Left ventricle myocardium inferior (tissue), 1 donor: Measurements from ENCODE around the gene C5orf34. TPM values are rescaled to one million over a fixed set of nuclear protein-coding genes. Genes with fewer than 3 reads are reported as not detected.
A peak's percentile ranks its signal among the peaks of the same experiment; 100 is the strongest.

Experiments used
- DNase-seq: peaks from one replicate; pipeline ENCODE4 v3.0.0-alpha.2; 2020
- H3K27ac ChIP-seq: fragments of 200-600 bp; replicated peaks from 2 replicates; pipeline ENCODE4 v1.8.0; 2021
- H3K27me3 ChIP-seq: fragments of 200-600 bp; 2 replicates; pipeline ENCODE4 v1.8.0; 2021; ENCODE audit warnings: low read depth
- H3K36me3 ChIP-seq: fragments of 200-600 bp; 2 replicates; pipeline ENCODE4 v1.8.0; 2021
- H3K4me1 ChIP-seq: fragments of 200-600 bp; 2 replicates; pipeline ENCODE4 v1.8.0; 2021
- H3K4me3 ChIP-seq: fragments of 200-600 bp; 2 replicates; pipeline ENCODE4 v1.8.0; 2021; ENCODE audit warnings: mild to moderate bottlenecking, moderate library complexity
- H3K9me3 ChIP-seq: fragments of 200-600 bp; replicated peaks from 2 replicates; pipeline ENCODE4 v1.8.0; 2021
- CTCF ChIP-seq: fragments of 200-600 bp; IDR thresholded peaks from 2 replicates; pipeline ENCODE4 v1.8.0; 2021; ENCODE audit warnings: antibody characterized with exemption, mild to moderate bottlenecking, borderline replicate concordance
- intact Hi-C: fragments of 100-400 bp; cut with micrococcal nuclease; formaldehyde crosslinking; loops from one replicate; pipeline ENCODE4 v1.11.0; 2022
- total RNA-seq: library from RNA; stranded (reverse); fragmentation: NEBNext Ultra II Directional; extraction: Animal tissue kit (Norgen Biotek cat#: 25700); gene quantifications from one replicate; pipeline ENCODE4 v1.2.1, GENCODE V29; 2021
- donor health status: DM: no; HTN: yes; CAD: no; lungs with severe emphysema.

The C5orf34 gene
- total RNA-seq, 1 donor from 2014 or later: 0.22 TPM

- DNase-seq: no peak
- Histone ChIP-seq H3K9me3 (no peaks in the 10 kb centered on the region), H3K36me3 (peaks cover 11% of the 10 kb centered on the region), H3K4me3 (no peak overlapping the region), H3K4me1 (no peaks in the 10 kb centered on the region), H3K27ac (no peak overlapping the region), H3K27me3 (no peaks in the 10 kb centered on the region)
- intact Hi-C loops: no loop called here
- TF ChIP-seq CTCF: no peak
Measured at GRCh38 chr5:43491326-43491725, 23.6 kb downstream of the C5orf34 start.

GRCh38 chr5:43486353-43486752 lies 28.6 kb downstream of the C5orf34 start:
- Histone ChIP-seq H3K27ac (no peak overlapping the region), H3K36me3 (peaks cover 9% of the 10 kb centered on the region), H3K9me3 (no peaks in the 10 kb centered on the region), H3K4me3 (no peak overlapping the region), H3K27me3 (no peaks in the 10 kb centered on the region), H3K4me1 (peaks cover 29% of the 10 kb centered on the region)
- intact Hi-C loops: no loop called here
- TF ChIP-seq CTCF: no peak
- DNase-seq: no peak

- TF ChIP-seq CTCF: no peak
- peaks cover 9% of the 10 kb centered on the region for H3K36me3 ChIP-seq
- no peaks in the 10 kb centered on the region for H3K27me3 ChIP-seq
- H3K27ac ChIP-seq: peak overlapping the region; percentile 98
- H3K4me3 ChIP-seq: no peak overlapping the region
- DNase-seq: no peak
- intact Hi-C loops: no loop called here
- no peaks in the 10 kb centered on the region for H3K9me3 ChIP-seq
- peaks cover 29% of the 10 kb centered on the region for H3K4me1 ChIP-seq
Measured at GRCh38 chr5:43485406-43485805, 29.5 kb downstream of the C5orf34 start.

GRCh38 chr5:43484106-43484849 lies 30.7 kb downstream of the C5orf34 start:
- peaks cover 5% of the 10 kb centered on the region for H3K36me3 ChIP-seq
- intact Hi-C loops: no loop called here
- no peaks in the 10 kb centered on the region for H3K9me3 ChIP-seq
- peaks cover 39% of the 10 kb centered on the region for H3K4me1 ChIP-seq
- peak overlapping the region; percentile 92 for H3K4me3 ChIP-seq
- no peaks in the 10 kb centered on the region for H3K27me3 ChIP-seq
- DNase-seq: peak; percentile 76
- peak; percentile 82 for TF ChIP-seq CTCF
- H3K27ac ChIP-seq: peak overlapping the region; percentile 98

GRCh38 chr5:43483298-43484105 lies 31.4 kb downstream of the C5orf34 start, which contains the start of gene TMEM267:
Gene TMEM267 (minus strand): TSS chr5:43483865. CDS start chr5:43453969, 29,896 bp downstream.
- TF ChIP-seq CTCF: no peak
- Histone ChIP-seq H3K27me3 (no peaks in the 10 kb centered on the region), H3K4me3 (peak within 1 kb of the TSS; percentile 92), H3K27ac (peak within 1 kb of the TSS; percentile 98), H3K4me1 (peaks cover 39% of the 10 kb centered on the region), H3K9me3 (no peaks in the 10 kb centered on the region), H3K36me3 (peaks cover under 1% of the 10 kb centered on the region)
- intact Hi-C loops: no loop called here
- DNase-seq: peak; percentile 92
